WTC11 (cell line): ENCODE results near the gene IGFBP5. TPM values are rescaled to one million over a fixed set of nuclear protein-coding genes. Genes with fewer than 3 reads are reported as not detected.

Experiments used
- ATAC-seq: fragments of 200-7000 bp; cut with Tn5 transposase; 2 replicates; pipeline ENCODE4 v1.10.0; 2021; ENCODE audit warnings: mild to moderate bottlenecking, moderate library complexity
- CTCF ChIA-PET: fragments of 300-600 bp; sonication (Branson Sonifier 250); formaldehyde crosslinking; loops from one replicate; lab custom pipeline; 2021; ENCODE audit warnings: antibody characterized with exemption; lab: Charles Lee
- POLR2A ChIA-PET: fragments of 350-600 bp; sonication (Branson Sonifier 250); formaldehyde crosslinking; loops from one replicate; lab custom pipeline; 2021; ENCODE audit warnings: antibody characterized with exemption; lab: Charles Lee
- DNase-seq: peaks from one replicate; pipeline ENCODE4 v3.0.0; 2021; ENCODE audit warnings: low spot score
- H3K27ac Mint-ChIP-seq: 2 replicates; pipeline ENCODE4 v1.8.0; 2021; ENCODE audit warnings: mixed read lengths
- H3K27me3 Mint-ChIP-seq: 2 replicates; pipeline ENCODE4 v1.8.0; 2021; ENCODE audit warnings: low read depth, mild to moderate bottlenecking, moderate library complexity, mixed read lengths
- H3K36me3 Mint-ChIP-seq: 2 replicates; pipeline ENCODE4 v1.8.0; 2021; ENCODE audit warnings: mixed read lengths
- H3K4me1 Mint-ChIP-seq: 2 replicates; pipeline ENCODE4 v1.8.0; 2022; ENCODE audit warnings: mixed read lengths
- H3K4me3 Mint-ChIP-seq: 2 replicates; pipeline ENCODE4 v1.8.0; 2021; ENCODE audit warnings: mild to moderate bottlenecking, moderate library complexity, mixed read lengths
- H3K9me3 Mint-ChIP-seq: 2 replicates; pipeline ENCODE4 v1.8.0; 2021; ENCODE audit warnings: mixed read lengths
- CBFB ChIP-seq: sonication (generic); formaldehyde crosslinking; IDR thresholded peaks from 2 replicates; pipeline ENCODE4 v1.8.1; 2022; ENCODE audit warnings: mild to moderate bottlenecking, low read depth, missing genetic modification reagents
- CREB1 ChIP-seq: sonication (generic); formaldehyde crosslinking; IDR thresholded peaks from 2 replicates; pipeline ENCODE4 v1.8.0; 2023; ENCODE audit warnings: mild to moderate bottlenecking, missing genetic modification reagents
- ELF4 ChIP-seq: sonication (generic); formaldehyde crosslinking; IDR thresholded peaks from 2 replicates; pipeline ENCODE4 v1.8.1; 2022; ENCODE audit warnings: low read depth, mild to moderate bottlenecking, moderate library complexity, missing genetic modification reagents
- ETV6 ChIP-seq: sonication (generic); formaldehyde crosslinking; IDR thresholded peaks from 2 replicates; pipeline ENCODE4 v1.8.1; 2022; ENCODE audit warnings: mild to moderate bottlenecking, missing genetic modification reagents
- FOXJ3 ChIP-seq: sonication (generic); formaldehyde crosslinking; IDR thresholded peaks from 2 replicates; pipeline ENCODE4 v1.9.0; 2021; ENCODE audit warnings: missing genetic modification reagents, mild to moderate bottlenecking, borderline replicate concordance
- FOXK1 ChIP-seq: sonication (generic); formaldehyde crosslinking; IDR thresholded peaks from 2 replicates; pipeline ENCODE4 v1.8.0; 2022; ENCODE audit warnings: mild to moderate bottlenecking, moderate library complexity, missing genetic modification reagents
- FOXP1 ChIP-seq: sonication (generic); formaldehyde crosslinking; IDR thresholded peaks from 2 replicates; pipeline ENCODE4 v1.8.0; 2022; ENCODE audit warnings: missing genetic modification reagents, mild to moderate bottlenecking, moderate library complexity, borderline replicate concordance
- IRF2 ChIP-seq: sonication (generic); formaldehyde crosslinking; IDR thresholded peaks from 2 replicates; pipeline ENCODE4 v1.8.0; 2022; ENCODE audit warnings: low read depth, missing genetic modification reagents, borderline replicate concordance
- KAT7 ChIP-seq: sonication (generic); formaldehyde crosslinking; IDR thresholded peaks from 2 replicates; pipeline ENCODE4 v1.8.1; 2023; ENCODE audit warnings: missing genetic modification reagents, mild to moderate bottlenecking, borderline replicate concordance
- NFE2L1 ChIP-seq: sonication (generic); formaldehyde crosslinking; IDR thresholded peaks from 2 replicates; pipeline ENCODE4 v1.8.1; 2023; ENCODE audit warnings: missing genetic modification reagents
- NR2C2 ChIP-seq: sonication (generic); formaldehyde crosslinking; IDR thresholded peaks from 2 replicates; pipeline ENCODE4 v1.8.0; 2022; ENCODE audit warnings: mild to moderate bottlenecking, missing genetic modification reagents
- RORB ChIP-seq: fragments of 250-450 bp; sonication (Bioruptor Pico); IDR thresholded peaks from 2 replicates; pipeline ENCODE4 v1.9.0; 2021; ENCODE audit warnings: mild to moderate bottlenecking
- total RNA-seq: library from RNA; stranded (reverse); gene quantifications from 3 replicates; pipeline ENCODE4 v1.2.3, GENCODE V29; 2021
- TF ChIP-seq, protein P1 (sequence below): sonication (generic); formaldehyde crosslinking; IDR thresholded peaks from 2 replicates; pipeline ENCODE4 v1.8.0; 2023; ENCODE audit warnings: missing genetic modification reagents, mild to moderate bottlenecking, borderline replicate concordance
- TF ChIP-seq, protein P2 (sequence below): sonication (generic); formaldehyde crosslinking; IDR thresholded peaks from 2 replicates; pipeline ENCODE4 v1.8.1; 2022; ENCODE audit warnings: mild to moderate bottlenecking, missing genetic modification reagents, moderate library complexity, borderline replicate concordance
- TF ChIP-seq, protein P3 (sequence below): fragments of 250-450 bp; sonication (Bioruptor Pico); conservative IDR thresholded peaks from 2 replicates; pipeline ENCODE4 v1.9.0; 2021; ENCODE audit warnings: mild to moderate bottlenecking
- TF ChIP-seq, protein P4 (sequence below): sonication (generic); formaldehyde crosslinking; IDR thresholded peaks from 2 replicates; pipeline ENCODE4 v1.8.0; 2022; ENCODE audit warnings: missing genetic modification reagents
- TF ChIP-seq, protein P5 (sequence below): fragments of 250-450 bp; sonication (Bioruptor Pico); IDR thresholded peaks from 2 replicates; pipeline ENCODE4 v1.9.0; 2021; ENCODE audit warnings: mild to moderate bottlenecking
- TF ChIP-seq, protein P6 (sequence below): sonication (generic); formaldehyde crosslinking; IDR thresholded peaks from 2 replicates; pipeline ENCODE4 v1.8.1; 2023; ENCODE audit warnings: mild to moderate bottlenecking, missing genetic modification reagents
- TF ChIP-seq, protein P7 (sequence below): fragments of 250-450 bp; sonication (Bioruptor Pico); IDR thresholded peaks from 2 replicates; pipeline ENCODE4 v1.9.0; 2021; ENCODE audit warnings: moderate library complexity, mild to moderate bottlenecking, inconsistent platforms, borderline replicate concordance

IGFBP5 gene
- total RNA-seq, 1 experiment from 2014 or later = 5.3 TPM

DNA sequence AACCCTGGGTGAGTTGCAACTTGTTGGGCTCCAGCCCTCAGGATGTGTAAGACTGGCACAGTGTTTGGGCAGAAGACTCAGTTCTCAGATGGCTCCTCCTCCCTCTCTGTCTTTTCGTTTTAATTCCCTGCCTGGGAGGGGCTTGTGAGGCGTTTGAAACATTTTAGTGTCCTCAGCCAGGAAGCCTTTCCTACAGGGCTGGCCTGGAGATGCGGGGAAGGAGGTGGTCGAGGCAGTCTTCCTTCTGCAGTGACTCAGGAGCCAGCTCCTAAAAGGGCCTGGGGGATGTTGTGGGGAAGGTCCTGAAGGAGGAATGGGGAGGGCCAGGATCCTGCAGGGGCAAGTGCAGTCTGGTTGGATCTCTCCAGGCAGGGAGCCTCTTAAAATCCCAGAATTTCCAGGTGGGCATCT, 22.1 kb upstream of the IGFBP5 start (continued):
- TF ChIP-seq, protein P1, sequence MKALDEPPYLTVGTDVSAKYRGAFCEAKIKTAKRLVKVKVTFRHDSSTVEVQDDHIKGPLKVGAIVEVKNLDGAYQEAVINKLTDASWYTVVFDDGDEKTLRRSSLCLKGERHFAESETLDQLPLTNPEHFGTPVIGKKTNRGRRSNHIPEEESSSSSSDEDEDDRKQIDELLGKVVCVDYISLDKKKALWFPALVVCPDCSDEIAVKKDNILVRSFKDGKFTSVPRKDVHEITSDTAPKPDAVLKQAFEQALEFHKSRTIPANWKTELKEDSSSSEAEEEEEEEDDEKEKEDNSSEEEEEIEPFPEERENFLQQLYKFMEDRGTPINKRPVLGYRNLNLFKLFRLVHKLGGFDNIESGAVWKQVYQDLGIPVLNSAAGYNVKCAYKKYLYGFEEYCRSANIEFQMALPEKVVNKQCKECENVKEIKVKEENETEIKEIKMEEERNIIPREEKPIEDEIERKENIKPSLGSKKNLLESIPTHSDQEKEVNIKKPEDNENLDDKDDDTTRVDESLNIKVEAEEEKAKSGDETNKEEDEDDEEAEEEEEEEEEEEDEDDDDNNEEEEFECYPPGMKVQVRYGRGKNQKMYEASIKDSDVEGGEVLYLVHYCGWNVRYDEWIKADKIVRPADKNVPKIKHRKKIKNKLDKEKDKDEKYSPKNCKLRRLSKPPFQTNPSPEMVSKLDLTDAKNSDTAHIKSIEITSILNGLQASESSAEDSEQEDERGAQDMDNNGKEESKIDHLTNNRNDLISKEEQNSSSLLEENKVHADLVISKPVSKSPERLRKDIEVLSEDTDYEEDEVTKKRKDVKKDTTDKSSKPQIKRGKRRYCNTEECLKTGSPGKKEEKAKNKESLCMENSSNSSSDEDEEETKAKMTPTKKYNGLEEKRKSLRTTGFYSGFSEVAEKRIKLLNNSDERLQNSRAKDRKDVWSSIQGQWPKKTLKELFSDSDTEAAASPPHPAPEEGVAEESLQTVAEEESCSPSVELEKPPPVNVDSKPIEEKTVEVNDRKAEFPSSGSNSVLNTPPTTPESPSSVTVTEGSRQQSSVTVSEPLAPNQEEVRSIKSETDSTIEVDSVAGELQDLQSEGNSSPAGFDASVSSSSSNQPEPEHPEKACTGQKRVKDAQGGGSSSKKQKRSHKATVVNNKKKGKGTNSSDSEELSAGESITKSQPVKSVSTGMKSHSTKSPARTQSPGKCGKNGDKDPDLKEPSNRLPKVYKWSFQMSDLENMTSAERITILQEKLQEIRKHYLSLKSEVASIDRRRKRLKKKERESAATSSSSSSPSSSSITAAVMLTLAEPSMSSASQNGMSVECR (CRISPR knock-in tag) = no peak

DNA sequence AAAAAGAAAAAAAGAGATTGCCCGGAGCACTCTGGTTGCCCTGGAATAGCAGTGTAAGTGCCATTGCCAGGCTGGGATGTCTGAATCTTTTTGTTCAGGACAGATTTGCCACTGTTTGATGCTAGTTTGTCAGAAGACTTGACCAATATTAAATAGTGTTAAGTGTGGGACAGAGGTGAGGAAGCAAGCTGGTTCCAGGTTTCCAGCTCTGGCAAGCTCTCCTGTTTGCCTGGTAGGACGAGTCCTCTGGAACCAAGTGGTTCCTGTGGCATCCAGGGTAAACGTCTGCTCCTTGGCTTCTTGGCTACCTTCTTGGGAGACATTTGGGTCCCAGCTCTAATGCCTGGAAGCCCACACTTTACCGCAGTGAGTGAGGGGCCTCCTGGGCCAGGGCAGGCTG, 20.8 kb upstream of the IGFBP5 start:
- Mint-ChIP-seq H3K27me3 (no peaks in the 10 kb centered on the region; the same call in 1 of the 2 replicates), H3K27ac (no peak overlapping the region), H3K36me3 (no peaks in the 10 kb centered on the region), H3K4me3 (no peak overlapping the region), H3K9me3 (no peaks in the 10 kb centered on the region), H3K4me1 (peaks cover 7% of the 10 kb centered on the region)
- TF ChIP-seq, protein P2, sequence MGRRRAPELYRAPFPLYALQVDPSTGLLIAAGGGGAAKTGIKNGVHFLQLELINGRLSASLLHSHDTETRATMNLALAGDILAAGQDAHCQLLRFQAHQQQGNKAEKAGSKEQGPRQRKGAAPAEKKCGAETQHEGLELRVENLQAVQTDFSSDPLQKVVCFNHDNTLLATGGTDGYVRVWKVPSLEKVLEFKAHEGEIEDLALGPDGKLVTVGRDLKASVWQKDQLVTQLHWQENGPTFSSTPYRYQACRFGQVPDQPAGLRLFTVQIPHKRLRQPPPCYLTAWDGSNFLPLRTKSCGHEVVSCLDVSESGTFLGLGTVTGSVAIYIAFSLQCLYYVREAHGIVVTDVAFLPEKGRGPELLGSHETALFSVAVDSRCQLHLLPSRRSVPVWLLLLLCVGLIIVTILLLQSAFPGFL (CRISPR knock-in tag) = no peak
- TF ChIP-seq IRF2 (CRISPR knock-in tag) = no peak
- TF ChIP-seq, protein P3, sequence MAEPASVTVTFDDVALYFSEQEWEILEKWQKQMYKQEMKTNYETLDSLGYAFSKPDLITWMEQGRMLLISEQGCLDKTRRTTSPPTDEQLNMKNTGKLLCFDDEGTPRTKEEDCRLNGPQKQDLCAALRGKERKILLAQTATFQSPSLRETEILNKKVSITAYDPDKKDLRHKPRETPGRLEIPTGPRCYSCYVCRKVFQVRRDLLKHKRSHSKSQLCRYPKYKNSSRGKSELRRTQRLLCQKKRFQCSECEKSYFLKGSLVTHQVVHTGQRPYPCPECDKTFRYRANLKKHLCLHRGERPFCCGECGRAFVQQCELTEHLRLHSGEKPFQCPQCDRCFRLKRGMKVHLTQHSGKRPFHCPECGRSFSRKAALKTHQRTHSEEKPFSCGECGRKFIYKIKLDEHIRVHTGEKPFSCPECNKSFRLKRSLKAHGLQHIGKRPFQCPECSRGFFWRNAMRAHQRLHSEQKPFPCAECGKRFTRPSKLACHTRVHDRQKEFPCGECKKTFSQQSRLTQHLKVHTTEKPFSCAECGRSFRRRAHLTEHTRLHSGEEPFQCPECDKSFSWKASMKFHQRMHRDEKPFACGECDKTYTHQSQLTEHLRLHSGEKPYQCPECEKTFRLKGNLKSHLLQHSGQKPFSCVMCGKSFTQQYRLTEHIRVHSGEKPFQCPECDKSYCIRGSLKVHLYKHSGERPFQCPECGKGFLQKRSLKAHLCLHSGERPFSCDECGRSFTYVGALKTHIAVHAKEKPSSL = no peak
- TF ChIP-seq CBFB (CRISPR knock-in tag) = no peak
- TF ChIP-seq FOXJ3 (CRISPR knock-in tag) = no peak
- no peak for TF ChIP-seq ETV6 (CRISPR knock-in tag)
- TF ChIP-seq, protein P4, sequence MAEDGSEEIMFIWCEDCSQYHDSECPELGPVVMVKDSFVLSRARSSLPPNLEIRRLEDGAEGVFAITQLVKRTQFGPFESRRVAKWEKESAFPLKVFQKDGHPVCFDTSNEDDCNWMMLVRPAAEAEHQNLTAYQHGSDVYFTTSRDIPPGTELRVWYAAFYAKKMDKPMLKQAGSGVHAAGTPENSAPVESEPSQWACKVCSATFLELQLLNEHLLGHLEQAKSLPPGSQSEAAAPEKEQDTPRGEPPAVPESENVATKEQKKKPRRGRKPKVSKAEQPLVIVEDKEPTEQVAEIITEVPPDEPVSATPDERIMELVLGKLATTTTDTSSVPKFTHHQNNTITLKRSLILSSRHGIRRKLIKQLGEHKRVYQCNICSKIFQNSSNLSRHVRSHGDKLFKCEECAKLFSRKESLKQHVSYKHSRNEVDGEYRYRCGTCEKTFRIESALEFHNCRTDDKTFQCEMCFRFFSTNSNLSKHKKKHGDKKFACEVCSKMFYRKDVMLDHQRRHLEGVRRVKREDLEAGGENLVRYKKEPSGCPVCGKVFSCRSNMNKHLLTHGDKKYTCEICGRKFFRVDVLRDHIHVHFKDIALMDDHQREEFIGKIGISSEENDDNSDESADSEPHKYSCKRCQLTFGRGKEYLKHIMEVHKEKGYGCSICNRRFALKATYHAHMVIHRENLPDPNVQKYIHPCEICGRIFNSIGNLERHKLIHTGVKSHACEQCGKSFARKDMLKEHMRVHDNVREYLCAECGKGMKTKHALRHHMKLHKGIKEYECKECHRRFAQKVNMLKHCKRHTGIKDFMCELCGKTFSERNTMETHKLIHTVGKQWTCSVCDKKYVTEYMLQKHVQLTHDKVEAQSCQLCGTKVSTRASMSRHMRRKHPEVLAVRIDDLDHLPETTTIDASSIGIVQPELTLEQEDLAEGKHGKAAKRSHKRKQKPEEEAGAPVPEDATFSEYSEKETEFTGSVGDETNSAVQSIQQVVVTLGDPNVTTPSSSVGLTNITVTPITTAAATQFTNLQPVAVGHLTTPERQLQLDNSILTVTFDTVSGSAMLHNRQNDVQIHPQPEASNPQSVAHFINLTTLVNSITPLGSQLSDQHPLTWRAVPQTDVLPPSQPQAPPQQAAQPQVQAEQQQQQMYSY (CRISPR knock-in tag) = no peak
- no peak for TF ChIP-seq FOXP1
- TF ChIP-seq, protein P5, sequence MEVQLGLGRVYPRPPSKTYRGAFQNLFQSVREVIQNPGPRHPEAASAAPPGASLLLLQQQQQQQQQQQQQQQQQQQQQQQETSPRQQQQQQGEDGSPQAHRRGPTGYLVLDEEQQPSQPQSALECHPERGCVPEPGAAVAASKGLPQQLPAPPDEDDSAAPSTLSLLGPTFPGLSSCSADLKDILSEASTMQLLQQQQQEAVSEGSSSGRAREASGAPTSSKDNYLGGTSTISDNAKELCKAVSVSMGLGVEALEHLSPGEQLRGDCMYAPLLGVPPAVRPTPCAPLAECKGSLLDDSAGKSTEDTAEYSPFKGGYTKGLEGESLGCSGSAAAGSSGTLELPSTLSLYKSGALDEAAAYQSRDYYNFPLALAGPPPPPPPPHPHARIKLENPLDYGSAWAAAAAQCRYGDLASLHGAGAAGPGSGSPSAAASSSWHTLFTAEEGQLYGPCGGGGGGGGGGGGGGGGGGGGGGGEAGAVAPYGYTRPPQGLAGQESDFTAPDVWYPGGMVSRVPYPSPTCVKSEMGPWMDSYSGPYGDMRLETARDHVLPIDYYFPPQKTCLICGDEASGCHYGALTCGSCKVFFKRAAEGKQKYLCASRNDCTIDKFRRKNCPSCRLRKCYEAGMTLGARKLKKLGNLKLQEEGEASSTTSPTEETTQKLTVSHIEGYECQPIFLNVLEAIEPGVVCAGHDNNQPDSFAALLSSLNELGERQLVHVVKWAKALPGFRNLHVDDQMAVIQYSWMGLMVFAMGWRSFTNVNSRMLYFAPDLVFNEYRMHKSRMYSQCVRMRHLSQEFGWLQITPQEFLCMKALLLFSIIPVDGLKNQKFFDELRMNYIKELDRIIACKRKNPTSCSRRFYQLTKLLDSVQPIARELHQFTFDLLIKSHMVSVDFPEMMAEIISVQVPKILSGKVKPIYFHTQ (CRISPR knock-in tag) = no peak
- no peak for TF ChIP-seq ELF4 (CRISPR knock-in tag)
- TF ChIP-seq, protein P6, sequence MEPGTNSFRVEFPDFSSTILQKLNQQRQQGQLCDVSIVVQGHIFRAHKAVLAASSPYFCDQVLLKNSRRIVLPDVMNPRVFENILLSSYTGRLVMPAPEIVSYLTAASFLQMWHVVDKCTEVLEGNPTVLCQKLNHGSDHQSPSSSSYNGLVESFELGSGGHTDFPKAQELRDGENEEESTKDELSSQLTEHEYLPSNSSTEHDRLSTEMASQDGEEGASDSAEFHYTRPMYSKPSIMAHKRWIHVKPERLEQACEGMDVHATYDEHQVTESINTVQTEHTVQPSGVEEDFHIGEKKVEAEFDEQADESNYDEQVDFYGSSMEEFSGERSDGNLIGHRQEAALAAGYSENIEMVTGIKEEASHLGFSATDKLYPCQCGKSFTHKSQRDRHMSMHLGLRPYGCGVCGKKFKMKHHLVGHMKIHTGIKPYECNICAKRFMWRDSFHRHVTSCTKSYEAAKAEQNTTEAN = no peak
- no peak for TF ChIP-seq CREB1 (CRISPR knock-in tag)
- TF ChIP-seq NFE2L1 (CRISPR knock-in tag) = no peak
- TF ChIP-seq KAT7 (CRISPR knock-in tag) = no peak
- TF ChIP-seq RORB (CRISPR knock-in tag) = no peak
- TF ChIP-seq NR2C2 = no peak
- no peak for TF ChIP-seq FOXK1 (CRISPR knock-in tag)
- TF ChIP-seq, protein P7, sequence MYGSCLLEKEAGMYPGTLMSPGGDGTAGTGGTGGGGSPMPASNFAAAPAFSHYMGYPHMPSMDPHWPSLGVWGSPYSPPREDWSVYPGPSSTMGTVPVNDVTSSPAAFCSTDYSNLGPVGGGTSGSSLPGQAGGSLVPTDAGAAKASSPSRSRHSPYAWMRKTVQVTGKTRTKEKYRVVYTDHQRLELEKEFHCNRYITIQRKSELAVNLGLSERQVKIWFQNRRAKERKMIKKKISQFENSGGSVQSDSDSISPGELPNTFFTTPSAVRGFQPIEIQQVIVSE (CRISPR knock-in tag) = no peak
- ChIA-PET POLR2A (no interaction called here), CTCF (no interaction called here)
- no peak for DNase-seq
- no peak for ATAC-seq
